GM12878 (cell line): ENCODE data around the gene BEST4.

Source experiments
- FOS ChIP-seq: IDR thresholded peaks from 3 replicates; pipeline ENCODE4 v1.6.1; 2011; ENCODE audit warnings: borderline replicate concordance; ENCODE audit not compliant: insufficient read length; ENCODE audit errors: extremely low read depth
- POLR2A ChIP-seq: IDR thresholded peaks from 2 replicates; pipeline ENCODE4 v1.6.1; 2011; ENCODE audit warnings: low read depth, mild to moderate bottlenecking, low read length
- TF ChIP-seq, protein P1 (sequence below): IDR thresholded peaks from 2 replicates; pipeline ENCODE4 v1.6.1; 2011; ENCODE audit warnings: borderline replicate concordance, low read depth, mild to moderate bottlenecking, moderate library complexity, mixed read lengths, low read length; ENCODE audit not compliant: insufficient read depth; ENCODE audit errors: extremely low read length
- TF ChIP-seq, protein P2 (sequence below), 3 experiments: IDR thresholded peaks in 2 of 3; conservative IDR thresholded peaks in 1 of 3; 2 replicates each; pipeline ENCODE4 v1.5.1; 2011; ENCODE audit warnings: low read depth in 3 of 3, low read length in 3 of 3, mild to moderate bottlenecking in 3 of 3, control low read depth in 2 of 3, moderate library complexity in 2 of 3, inconsistent platforms in 1 of 3, mixed read lengths in 1 of 3; ENCODE audit not compliant: control insufficient read depth in 2 of 3, insufficient read depth in 1 of 3; ENCODE audit errors: extremely low read depth in 1 of 3

DNA sequence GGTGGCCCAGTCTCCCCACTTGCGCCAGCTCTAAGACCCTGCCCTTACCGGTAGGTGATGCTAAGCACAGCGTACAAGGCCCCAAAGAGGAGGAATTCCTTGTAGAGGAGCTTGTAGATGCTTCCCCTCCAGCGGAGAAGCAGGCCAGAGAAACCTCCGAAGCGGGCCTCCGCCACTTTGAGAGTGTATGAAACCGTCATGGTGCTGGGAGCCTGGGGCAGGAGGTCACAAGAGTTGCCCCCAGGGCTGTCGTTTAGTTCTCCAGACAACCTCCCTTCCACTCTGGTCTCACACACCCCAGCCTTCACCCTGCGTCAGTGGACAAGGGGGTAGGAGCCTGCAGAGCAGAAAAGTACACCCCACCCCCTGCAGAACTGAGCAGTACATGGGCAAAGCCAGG is 464 bp downstream of the BEST4 start:
- TF ChIP-seq, protein P1, sequence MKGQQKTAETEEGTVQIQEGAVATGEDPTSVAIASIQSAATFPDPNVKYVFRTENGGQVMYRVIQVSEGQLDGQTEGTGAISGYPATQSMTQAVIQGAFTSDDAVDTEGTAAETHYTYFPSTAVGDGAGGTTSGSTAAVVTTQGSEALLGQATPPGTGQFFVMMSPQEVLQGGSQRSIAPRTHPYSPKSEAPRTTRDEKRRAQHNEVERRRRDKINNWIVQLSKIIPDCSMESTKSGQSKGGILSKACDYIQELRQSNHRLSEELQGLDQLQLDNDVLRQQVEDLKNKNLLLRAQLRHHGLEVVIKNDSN, result no peak
- TF ChIP-seq FOS (no peak), POLR2A (no peak)
- TF ChIP-seq, protein P2, sequence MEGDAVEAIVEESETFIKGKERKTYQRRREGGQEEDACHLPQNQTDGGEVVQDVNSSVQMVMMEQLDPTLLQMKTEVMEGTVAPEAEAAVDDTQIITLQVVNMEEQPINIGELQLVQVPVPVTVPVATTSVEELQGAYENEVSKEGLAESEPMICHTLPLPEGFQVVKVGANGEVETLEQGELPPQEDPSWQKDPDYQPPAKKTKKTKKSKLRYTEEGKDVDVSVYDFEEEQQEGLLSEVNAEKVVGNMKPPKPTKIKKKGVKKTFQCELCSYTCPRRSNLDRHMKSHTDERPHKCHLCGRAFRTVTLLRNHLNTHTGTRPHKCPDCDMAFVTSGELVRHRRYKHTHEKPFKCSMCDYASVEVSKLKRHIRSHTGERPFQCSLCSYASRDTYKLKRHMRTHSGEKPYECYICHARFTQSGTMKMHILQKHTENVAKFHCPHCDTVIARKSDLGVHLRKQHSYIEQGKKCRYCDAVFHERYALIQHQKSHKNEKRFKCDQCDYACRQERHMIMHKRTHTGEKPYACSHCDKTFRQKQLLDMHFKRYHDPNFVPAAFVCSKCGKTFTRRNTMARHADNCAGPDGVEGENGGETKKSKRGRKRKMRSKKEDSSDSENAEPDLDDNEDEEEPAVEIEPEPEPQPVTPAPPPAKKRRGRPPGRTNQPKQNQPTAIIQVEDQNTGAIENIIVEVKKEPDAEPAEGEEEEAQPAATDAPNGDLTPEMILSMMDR (IDR thresholded peaks at IDR 0.05 in 2 of 3, conservative IDR thresholded peaks at IDR 0.05 in 1 of 3; ENCODE audit: control insufficient read depth in 2 of 3, extremely low read depth in 1 of 3, insufficient read depth in 1 of 3, low read depth in 3 of 3, low read length in 3 of 3), result no peak
